Loucy (cell line): ENCODE data around the gene KSR1.
"Not testable (repeated sequence)": the region's sequence is repeated elsewhere in the genome, so short reads cannot be mapped to it uniquely, and the experiment has no call there.

Source experiments
- H2AFZ ChIP-seq: fragments of 200-600 bp; sonication (generic); 2 replicates; pipeline ENCODE4 v1.6.0; 2016; ENCODE audit warnings: antibody characterized with exemption, mild to moderate bottlenecking, low read length, moderate library complexity
- H3F3A ChIP-seq: fragments of 200-600 bp; 2 replicates; pipeline ENCODE4 v1.6.0; 2016; ENCODE audit warnings: antibody characterized with exemption, low read depth, mild to moderate bottlenecking
- H3K27me3 ChIP-seq: fragments of 200-600 bp; sonication (generic); 2 replicates; pipeline ENCODE4 v1.6.1; 2014; ENCODE audit warnings: low read length, mild to moderate bottlenecking; ENCODE audit not compliant: insufficient read depth, poor library complexity, severe bottlenecking
- H3K36me3 ChIP-seq: fragments of 200-600 bp; sonication (generic); 2 replicates; pipeline ENCODE4 v1.6.1; 2016; ENCODE audit warnings: low read length; ENCODE audit not compliant: insufficient read depth
- H3K4me1 ChIP-seq: fragments of 200-600 bp; sonication (generic); 2 replicates; pipeline ENCODE4 v1.5.1; 2014; ENCODE audit warnings: low read length, mild to moderate bottlenecking; ENCODE audit not compliant: insufficient read depth, poor library complexity, severe bottlenecking
- H3K4me2 ChIP-seq: fragments of 200-600 bp; sonication (generic); 2 replicates; pipeline ENCODE4 v1.6.0; 2014; ENCODE audit warnings: antibody characterized with exemption, low read length, low read depth, mild to moderate bottlenecking; ENCODE audit not compliant: poor library complexity, severe bottlenecking
- H3K4me3 ChIP-seq: fragments of 200-600 bp; sonication (generic); 2 replicates; pipeline ENCODE4 v1.5.1; 2014; ENCODE audit warnings: low read length, mild to moderate bottlenecking, mixed read lengths; ENCODE audit not compliant: poor library complexity, severe bottlenecking
- H3K79me2 ChIP-seq: fragments of 200-600 bp; sonication (generic); 2 replicates; pipeline ENCODE4 v1.6.1; 2014; ENCODE audit warnings: low read length; ENCODE audit not compliant: insufficient read depth
- H3K9ac ChIP-seq: fragments of 200-600 bp; sonication (generic); 2 replicates; pipeline ENCODE4 v1.6.0; 2014; ENCODE audit warnings: mild to moderate bottlenecking, low read depth, low read length, moderate library complexity; ENCODE audit not compliant: poor library complexity, severe bottlenecking
- H3K9me2 ChIP-seq: fragments of 200-600 bp; sonication (generic); replicated peaks from 2 replicates; pipeline ENCODE4 v1.6.1; 2016; ENCODE audit warnings: low read depth, low read length, mixed read lengths
- H3K9me3 ChIP-seq: fragments of 200-600 bp; sonication (generic); 2 replicates; pipeline ENCODE4 v1.6.1; 2014; ENCODE audit warnings: mild to moderate bottlenecking, antibody characterized with exemption, low read length, low read depth; ENCODE audit not compliant: insufficient read depth
- H4K20me1 ChIP-seq: fragments of 200-600 bp; sonication (generic); 2 replicates; pipeline ENCODE4 v1.6.0; 2014; ENCODE audit warnings: antibody characterized with exemption, low read length, mild to moderate bottlenecking; ENCODE audit not compliant: insufficient read depth, poor library complexity, severe bottlenecking
- EZH2phosphoT487 ChIP-seq: fragments of 200-600 bp; IDR thresholded peaks from 2 replicates; pipeline ENCODE4 v1.6.1; 2018; ENCODE audit warnings: antibody characterized with exemption, mild to moderate bottlenecking, moderate library complexity, borderline replicate concordance
- TF ChIP-seq, protein P1 (sequence below): fragments of 200-600 bp; sonication (generic); conservative IDR thresholded peaks from 2 replicates; pipeline ENCODE4 v1.5.1; 2014; ENCODE audit warnings: mild to moderate bottlenecking, antibody characterized with exemption, low read length

Gene KSR1

DNA sequence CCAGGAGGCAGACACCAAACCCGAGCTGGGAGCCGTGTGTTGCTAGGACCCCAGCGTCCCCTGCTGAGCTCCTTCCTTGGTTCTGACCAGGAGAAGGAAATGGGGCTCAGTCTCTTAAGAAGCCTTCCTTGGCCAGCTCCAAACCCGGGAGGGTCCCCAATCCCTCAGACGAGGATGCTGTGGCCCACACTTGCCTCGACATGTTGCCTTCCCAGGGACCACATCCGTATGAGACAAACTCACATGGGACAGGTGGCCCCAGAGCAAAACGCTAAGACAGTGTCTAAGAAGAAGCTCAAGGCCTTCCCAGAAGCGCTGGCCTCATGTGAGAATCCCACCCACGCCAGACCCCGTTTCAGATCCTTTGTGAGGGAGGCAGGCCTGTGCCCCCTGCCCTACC is 194.6 kb downstream of the KSR1 start:
- no peak overlapping the region for H3K4me3 ChIP-seq
- H3K27me3 ChIP-seq = no peaks in the 10 kb centered on the region
- no peaks in the 10 kb centered on the region for H4K20me1 ChIP-seq
- H2AFZ ChIP-seq = no peak overlapping the region
- no peaks in the 10 kb centered on the region for H3K79me2 ChIP-seq
- H3F3A ChIP-seq = no peaks in the 10 kb centered on the region
- no peaks in the 10 kb centered on the region for H3K9me2 ChIP-seq
- TF ChIP-seq, protein P1, sequence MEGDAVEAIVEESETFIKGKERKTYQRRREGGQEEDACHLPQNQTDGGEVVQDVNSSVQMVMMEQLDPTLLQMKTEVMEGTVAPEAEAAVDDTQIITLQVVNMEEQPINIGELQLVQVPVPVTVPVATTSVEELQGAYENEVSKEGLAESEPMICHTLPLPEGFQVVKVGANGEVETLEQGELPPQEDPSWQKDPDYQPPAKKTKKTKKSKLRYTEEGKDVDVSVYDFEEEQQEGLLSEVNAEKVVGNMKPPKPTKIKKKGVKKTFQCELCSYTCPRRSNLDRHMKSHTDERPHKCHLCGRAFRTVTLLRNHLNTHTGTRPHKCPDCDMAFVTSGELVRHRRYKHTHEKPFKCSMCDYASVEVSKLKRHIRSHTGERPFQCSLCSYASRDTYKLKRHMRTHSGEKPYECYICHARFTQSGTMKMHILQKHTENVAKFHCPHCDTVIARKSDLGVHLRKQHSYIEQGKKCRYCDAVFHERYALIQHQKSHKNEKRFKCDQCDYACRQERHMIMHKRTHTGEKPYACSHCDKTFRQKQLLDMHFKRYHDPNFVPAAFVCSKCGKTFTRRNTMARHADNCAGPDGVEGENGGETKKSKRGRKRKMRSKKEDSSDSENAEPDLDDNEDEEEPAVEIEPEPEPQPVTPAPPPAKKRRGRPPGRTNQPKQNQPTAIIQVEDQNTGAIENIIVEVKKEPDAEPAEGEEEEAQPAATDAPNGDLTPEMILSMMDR = no peak
- no peak for TF ChIP-seq EZH2phosphoT487
- no peaks in the 10 kb centered on the region for H3K9me3 ChIP-seq
- H3K36me3 ChIP-seq = peaks cover 4% of the 10 kb centered on the region; the same call in 1 of the 2 replicates
- peaks cover 9% of the 10 kb centered on the region for H3K4me1 ChIP-seq
- no peak overlapping the region for H3K9ac ChIP-seq
- no peak overlapping the region for H3K4me2 ChIP-seq

DNA sequence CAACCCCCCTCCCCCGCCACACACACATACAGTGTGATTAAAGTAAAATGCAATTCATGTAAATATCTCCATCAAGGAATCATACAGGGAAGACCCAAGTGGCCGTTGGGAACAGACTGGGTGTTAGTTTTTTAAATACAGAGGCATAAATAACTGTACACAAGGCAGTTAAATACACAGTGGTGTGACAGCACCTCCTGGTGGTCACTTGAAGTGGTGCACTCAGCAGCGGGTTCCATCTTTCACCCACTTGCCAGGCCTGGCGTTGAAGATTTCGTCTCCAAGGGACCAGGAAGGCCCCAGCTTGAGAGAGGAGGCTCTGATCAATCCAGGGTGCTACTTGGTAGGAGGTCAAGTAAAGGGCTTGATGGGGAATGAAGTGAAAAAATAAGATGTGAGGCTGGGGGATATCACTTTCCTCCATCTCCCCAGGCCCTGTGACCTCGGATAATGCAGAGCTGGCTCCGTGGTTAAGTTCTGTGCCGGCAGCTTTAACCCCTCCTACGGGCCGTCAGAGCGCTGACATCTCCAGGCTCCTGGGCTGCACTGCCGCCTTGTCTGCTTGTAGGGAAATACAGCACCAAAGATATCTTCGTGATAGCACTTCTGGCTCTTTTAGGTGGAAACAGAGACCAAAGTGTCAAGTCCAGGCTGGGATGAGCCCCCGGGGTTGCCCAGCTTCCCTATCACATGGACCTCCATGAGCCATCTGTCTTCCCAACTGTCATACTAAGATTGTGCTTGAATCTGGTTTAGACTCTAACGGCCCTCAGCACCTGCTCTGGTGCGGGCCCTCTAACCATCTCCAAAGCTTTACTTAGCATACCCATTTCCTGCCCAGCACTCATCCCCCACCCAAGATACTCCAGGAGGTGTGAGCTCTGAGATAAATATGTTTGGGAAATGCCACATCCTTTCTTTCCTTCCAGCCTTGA is 195.4 kb downstream of the KSR1 start:
- Histone ChIP-seq H4K20me1 (no peaks in the 10 kb centered on the region), H3K4me2 (no peak overlapping the region), H2AFZ (no peak overlapping the region), H3F3A (no peaks in the 10 kb centered on the region), H3K79me2 (no peaks in the 10 kb centered on the region), H3K4me3 (no peak overlapping the region), H3K4me1 (peaks cover 9% of the 10 kb centered on the region), H3K27me3 (no peaks in the 10 kb centered on the region), H3K9me3 (no peaks in the 10 kb centered on the region), H3K36me3 (peaks cover 4% of the 10 kb centered on the region; the same call in 1 of the 2 replicates), H3K9me2 (no peaks in the 10 kb centered on the region), H3K9ac (no peak overlapping the region)
- TF ChIP-seq EZH2phosphoT487 = no peak
- TF ChIP-seq, protein P1 = peak; percentile 75

DNA sequence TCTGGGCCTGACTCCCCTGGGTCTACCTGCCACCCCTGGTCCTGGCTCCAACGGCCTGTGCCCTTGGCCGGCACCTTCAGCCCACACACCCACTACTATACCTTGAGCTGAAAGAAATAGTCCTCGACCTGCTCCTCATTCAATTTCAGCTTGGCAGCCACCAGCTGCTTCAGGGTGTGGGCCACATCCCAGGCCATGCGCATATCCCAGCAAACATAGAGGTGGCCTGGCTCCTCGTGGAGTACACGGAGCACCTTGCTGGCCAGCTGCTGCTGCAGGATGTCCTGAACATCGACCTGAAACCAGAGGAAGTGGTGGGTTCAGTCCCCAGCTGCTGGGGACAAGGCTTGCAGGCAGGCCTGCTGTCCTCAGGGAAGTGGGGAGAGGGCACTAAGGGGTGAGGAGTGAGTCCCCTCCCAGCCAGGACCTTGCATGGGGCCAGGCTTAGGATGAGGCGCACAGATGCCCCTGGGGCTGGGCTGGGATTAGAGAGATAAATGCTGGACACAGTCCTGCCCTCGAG is 197.3 kb downstream of the KSR1 start:
- H3K9me2 ChIP-seq, H3K27me3 ChIP-seq, H3K79me2 ChIP-seq, H3K4me1 ChIP-seq, H3K9ac ChIP-seq, H2AFZ ChIP-seq, H3K9me3 ChIP-seq, H3F3A ChIP-seq, H3K4me2 ChIP-seq, H4K20me1 ChIP-seq, H3K4me3 ChIP-seq, H3K36me3 ChIP-seq: not testable (repeated sequence)
